ENCODE data around the gene GABBR2. TPM values are rescaled to one million over a fixed set of nuclear protein-coding genes. Genes with fewer than 3 reads are reported as not detected.

The GABBR2 gene
- total and polyA plus RNA-seq, 2 experiments from 2014 or later, result 0.89 to 1.3 TPM

GRCh38 chr9:98712987-98713386, 4.3 kb upstream of the GABBR2 start (continued):
- no peak for TF ChIP-seq ZNF462 (CRISPR knock-in tag; IDR thresholded peaks at IDR 0.05)
- TF ChIP-seq NANOG (IDR thresholded peaks at IDR 0.05; ENCODE audit: borderline replicate concordance), result no peak
- TF ChIP-seq ZNF114 (CRISPR knock-in tag; IDR thresholded peaks at IDR 0.05), result no peak
- no peak for TF ChIP-seq POLR2AphosphoS5 (IDR thresholded peaks at IDR 0.05; ENCODE audit: low read depth)
- no peak for TF ChIP-seq REST (IDR thresholded peaks at IDR 0.05; ENCODE audit: unreplicated experiment)
- TF ChIP-seq JUNB (IDR thresholded peaks at IDR 0.05; ENCODE audit: unreplicated experiment), result no peak

Data from GM23338 (cell line).